IPS DF 6.9 (cell line): ENCODE data around the gene CRTC3.
"Not testable (repeated sequence)": the region's sequence is repeated elsewhere in the genome, so short reads cannot be mapped to it uniquely, and the experiment has no call there.

Source experiments
- DNase-seq: peaks from one replicate; pipeline ENCODE4 v3.0.0-alpha.2; 2013; ENCODE audit warnings: low read depth, low spot score
- H3K27ac ChIP-seq: one replicate; pipeline ENCODE4 v1.5.1; 2013; ENCODE audit warnings: low read length, control low read depth
- H3K27me3 ChIP-seq: 2 replicates; pipeline ENCODE4 v1.6.1; 2013; ENCODE audit warnings: mild to moderate bottlenecking, low read length; ENCODE audit not compliant: control insufficient read depth, insufficient read depth
- H3K36me3 ChIP-seq: 2 replicates; pipeline ENCODE4 v1.6.1; 2013; ENCODE audit warnings: low read length; ENCODE audit not compliant: control insufficient read depth, insufficient read depth
- H3K4me1 ChIP-seq: 2 replicates; pipeline ENCODE4 v1.6.1; 2013; ENCODE audit warnings: low read length; ENCODE audit not compliant: control insufficient read depth, insufficient read depth
- H3K4me3 ChIP-seq: 2 replicates; pipeline ENCODE4 v1.5.1; 2013; ENCODE audit warnings: mild to moderate bottlenecking, low read length
- H3K9me3 ChIP-seq: 2 replicates; pipeline ENCODE4 v1.6.1; 2013; ENCODE audit warnings: low read length, inconsistent platforms; ENCODE audit not compliant: control insufficient read depth, insufficient read depth
- WGBS: extraction: QIAGEN DNeasy Blood & Tissue Kit; methylation state at CpG from one replicate; pipeline ENCODE4 v1.1.7; 2013; ENCODE audit warnings: mixed read lengths, missing lambda C conversion rate; ENCODE audit not compliant: insufficient read length, insufficient coverage; 5-methylcytosine and 5-hydroxymethylcytosine counted together

CRTC3 gene

GRCh38 chr15:90670631-90671030 is 140.9 kb downstream of the CRTC3 start:
- no CpG with 5 or more reads among the region's 8 CpGs for WGBS
- not testable (repeated sequence) for DNase-seq, H3K27me3 ChIP-seq, H3K9me3 ChIP-seq, H3K27ac ChIP-seq, H3K4me1 ChIP-seq, H3K36me3 ChIP-seq, H3K4me3 ChIP-seq

GRCh38 chr15:90671216-90671615 is 141.5 kb downstream of the CRTC3 start:
- Histone ChIP-seq H3K4me1 (no peaks in the 10 kb centered on the region), H3K4me3 (no peak overlapping the region), H3K27me3 (no peaks in the 10 kb centered on the region), H3K27ac (no peak overlapping the region), H3K9me3 (no peaks in the 10 kb centered on the region), H3K36me3 (no peaks in the 10 kb centered on the region)
- WGBS = 100% methylated on average over 1 of the region's 4 CpGs
- DNase-seq = no peak

GRCh38 chr15:90673357-90673756 is 143.6 kb downstream of the CRTC3 start:
- H3K4me3 ChIP-seq, DNase-seq, H3K9me3 ChIP-seq, H3K27me3 ChIP-seq, H3K4me1 ChIP-seq, H3K27ac ChIP-seq, H3K36me3 ChIP-seq: not testable (repeated sequence)
- WGBS = no CpG with 5 or more reads among the region's 10 CpGs

- no CpG with 5 or more reads among the region's 3 CpGs for WGBS
- Histone ChIP-seq H3K27me3 (no peaks in the 10 kb centered on the region), H3K4me3 (no peak overlapping the region), H3K9me3 (no peaks in the 10 kb centered on the region), H3K27ac (no peak overlapping the region), H3K4me1 (no peaks in the 10 kb centered on the region), H3K36me3 (no peaks in the 10 kb centered on the region)
- no peak for DNase-seq
Measured at GRCh38 chr15:90674476-90674875, 144.8 kb downstream of the CRTC3 start.

- no peak for DNase-seq
- Histone ChIP-seq H3K27me3 (no peaks in the 10 kb centered on the region), H3K4me1 (no peaks in the 10 kb centered on the region), H3K27ac (no peak overlapping the region), H3K36me3 (no peaks in the 10 kb centered on the region), H3K4me3 (no peak overlapping the region), H3K9me3 (no peaks in the 10 kb centered on the region)
- no CpG with 5 or more reads among the region's 5 CpGs for WGBS
Measured at GRCh38 chr15:90675464-90675863, 145.7 kb downstream of the CRTC3 start.

- Histone ChIP-seq H3K27ac (no peak overlapping the region), H3K4me1 (no peaks in the 10 kb centered on the region), H3K4me3 (no peak overlapping the region), H3K9me3 (no peaks in the 10 kb centered on the region), H3K36me3 (no peaks in the 10 kb centered on the region), H3K27me3 (no peaks in the 10 kb centered on the region)
- no peak for DNase-seq
- no CpG with 5 or more reads among the region's 12 CpGs for WGBS
Measured at GRCh38 chr15:90677807-90678790, 148.4 kb downstream of the CRTC3 start.

- H3K4me3 ChIP-seq = no peak overlapping the region
- DNase-seq = no peak
- no peaks in the 10 kb centered on the region for H3K9me3 ChIP-seq
- H3K36me3 ChIP-seq = no peaks in the 10 kb centered on the region
- WGBS = no CpG with 5 or more reads among the region's 3 CpGs
- no peak overlapping the region for H3K27ac ChIP-seq
- H3K27me3 ChIP-seq = no peaks in the 10 kb centered on the region
- no peaks in the 10 kb centered on the region for H3K4me1 ChIP-seq
Measured at GRCh38 chr15:90679959-90680358, 150.2 kb downstream of the CRTC3 start.

- no peaks in the 10 kb centered on the region for H3K27me3 ChIP-seq
- no CpG with 5 or more reads among the region's 6 CpGs for WGBS
- H3K27ac ChIP-seq = no peak overlapping the region
Measured at GRCh38 chr15:90680371-90680935, 150.7 kb downstream of the CRTC3 start.

GRCh38 chr15:90681056-90681455 is 151.3 kb downstream of the CRTC3 start:
- no peak overlapping the region for H3K27ac ChIP-seq
- H3K4me3 ChIP-seq = no peak overlapping the region
- WGBS = no CpG with 5 or more reads among the region's 1 CpG
- H3K36me3 ChIP-seq = no peaks in the 10 kb centered on the region
- DNase-seq = no peak
- H3K4me1 ChIP-seq = no peaks in the 10 kb centered on the region
- no peaks in the 10 kb centered on the region for H3K27me3 ChIP-seq
- H3K9me3 ChIP-seq = no peaks in the 10 kb centered on the region

More at GRCh38 chr15:90680371-90680935, 150.7 kb downstream of the CRTC3 start:
- DNase-seq = no peak
- Histone ChIP-seq H3K9me3 (no peaks in the 10 kb centered on the region), H3K4me3 (no peak overlapping the region), H3K4me1 (no peaks in the 10 kb centered on the region), H3K36me3 (no peaks in the 10 kb centered on the region)

GRCh38 chr15:90681480-90681879 is 151.8 kb downstream of the CRTC3 start:
- no CpG with 5 or more reads among the region's 9 CpGs for WGBS
- Histone ChIP-seq H3K4me3 (no peak overlapping the region), H3K27me3 (no peaks in the 10 kb centered on the region), H3K4me1 (no peaks in the 10 kb centered on the region), H3K9me3 (no peaks in the 10 kb centered on the region), H3K36me3 (no peaks in the 10 kb centered on the region), H3K27ac (no peak overlapping the region)
- no peak for DNase-seq
